Esophagus muscularis mucosa (tissue), 4 donors: ENCODE measurements around the gene RAB11B.

ENCODE experiments used
- EP300 ChIP-seq: sonication (generic); formaldehyde crosslinking; IDR thresholded peaks from one replicate; pipeline ENCODE4 v1.6.1; 2017; ENCODE audit warnings: antibody characterized with exemption
- POLR2A ChIP-seq: fragments of 450-650 bp; IDR thresholded peaks from one replicate; pipeline ENCODE4 v1.6.1; 2017; ENCODE audit warnings: antibody characterized with exemption, moderate library complexity, mild to moderate bottlenecking, low read depth
- POLR2AphosphoS5 ChIP-seq, 2 donors: sonication (generic); formaldehyde crosslinking; IDR thresholded peaks; one replicate each; pipeline ENCODE4 v1.6.1; 2017; ENCODE audit warnings: antibody characterized with exemption in 2 of 2
- TF ChIP-seq, protein P1 (sequence below), 3 experiments: fragments of 200-600 bp in 2 of 3; fragments of 450-650 bp in 1 of 3; sonication (generic) in 2 of 3; IDR thresholded peaks; one replicate each; pipeline ENCODE4 v1.5.1; 2017 to 2019; ENCODE audit warnings: antibody characterized with exemption in 3 of 3, mild to moderate bottlenecking in 2 of 3, moderate library complexity in 1 of 3

DNA sequence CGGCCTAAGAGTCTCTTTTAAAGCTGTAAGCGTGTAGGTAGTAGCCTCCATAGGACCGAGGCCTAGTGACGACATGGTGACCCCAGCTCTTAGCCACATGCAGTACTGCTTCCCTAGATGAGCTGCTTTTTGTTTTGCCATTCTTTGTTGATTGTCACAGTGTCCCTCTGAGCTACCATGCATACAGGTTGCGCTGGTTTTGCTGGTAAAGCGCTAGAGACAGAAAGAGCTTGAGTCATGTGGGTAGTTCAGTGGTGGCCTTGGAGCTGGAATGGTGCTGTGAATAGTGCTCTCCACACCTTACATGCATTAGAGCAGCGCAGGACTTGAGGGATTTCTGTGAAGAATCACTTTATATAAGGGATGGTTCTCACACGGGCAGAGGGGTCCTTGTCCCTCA, 59.7 kb downstream of the RAB11B start:
- TF ChIP-seq, protein P1, sequence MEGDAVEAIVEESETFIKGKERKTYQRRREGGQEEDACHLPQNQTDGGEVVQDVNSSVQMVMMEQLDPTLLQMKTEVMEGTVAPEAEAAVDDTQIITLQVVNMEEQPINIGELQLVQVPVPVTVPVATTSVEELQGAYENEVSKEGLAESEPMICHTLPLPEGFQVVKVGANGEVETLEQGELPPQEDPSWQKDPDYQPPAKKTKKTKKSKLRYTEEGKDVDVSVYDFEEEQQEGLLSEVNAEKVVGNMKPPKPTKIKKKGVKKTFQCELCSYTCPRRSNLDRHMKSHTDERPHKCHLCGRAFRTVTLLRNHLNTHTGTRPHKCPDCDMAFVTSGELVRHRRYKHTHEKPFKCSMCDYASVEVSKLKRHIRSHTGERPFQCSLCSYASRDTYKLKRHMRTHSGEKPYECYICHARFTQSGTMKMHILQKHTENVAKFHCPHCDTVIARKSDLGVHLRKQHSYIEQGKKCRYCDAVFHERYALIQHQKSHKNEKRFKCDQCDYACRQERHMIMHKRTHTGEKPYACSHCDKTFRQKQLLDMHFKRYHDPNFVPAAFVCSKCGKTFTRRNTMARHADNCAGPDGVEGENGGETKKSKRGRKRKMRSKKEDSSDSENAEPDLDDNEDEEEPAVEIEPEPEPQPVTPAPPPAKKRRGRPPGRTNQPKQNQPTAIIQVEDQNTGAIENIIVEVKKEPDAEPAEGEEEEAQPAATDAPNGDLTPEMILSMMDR (IDR thresholded peaks at IDR 0.05) = no peak
- TF ChIP-seq EP300 = no peak
- TF ChIP-seq POLR2AphosphoS5 (IDR thresholded peaks at IDR 0.05) = no peak
- TF ChIP-seq POLR2A = no peak
